Lower lobe of right lung (tissue), 2 donors: ENCODE measurements around the gene GPHB5. TPM values are rescaled to one million over a fixed set of nuclear protein-coding genes. Genes with fewer than 3 reads are reported as not detected.

ENCODE experiments used
- ATAC-seq, 2 donors: fragments of 200-7000 bp; cut with Tn5 transposase; one replicate each; pipeline ENCODE4 v1.9.1; 2020 to 2022; ENCODE audit warnings: mild to moderate bottlenecking in 2 of 2, moderate library complexity in 2 of 2
- DNase-seq: peaks from one replicate; pipeline ENCODE4 v3.0.0-alpha.2; 2020
- H3K27ac ChIP-seq: fragments of 200-600 bp; one replicate; pipeline ENCODE4 v1.8.0; 2022
- H3K27me3 ChIP-seq: fragments of 200-600 bp; one replicate; pipeline ENCODE4 v1.8.0; 2022; ENCODE audit warnings: low read depth
- H3K36me3 ChIP-seq: fragments of 200-600 bp; one replicate; pipeline ENCODE4 v1.8.0; 2022; ENCODE audit warnings: mild to moderate bottlenecking
- H3K4me1 ChIP-seq: fragments of 200-600 bp; one replicate; pipeline ENCODE4 v1.8.0; 2022
- H3K4me3 ChIP-seq: fragments of 200-600 bp; one replicate; pipeline ENCODE4 v1.8.0; 2022; ENCODE audit warnings: mild to moderate bottlenecking
- H3K9me3 ChIP-seq: fragments of 200-600 bp; one replicate; pipeline ENCODE4 v1.8.0; 2022
- CTCF ChIP-seq: fragments of 200-600 bp; IDR thresholded peaks from one replicate; pipeline ENCODE4 v1.8.0; 2022; ENCODE audit warnings: antibody characterized with exemption, mild to moderate bottlenecking
- intact Hi-C: fragments of 100-400 bp; cut with DNase I; formaldehyde crosslinking; loops from one replicate; pipeline ENCODE4 v1.11.0; 2022
- total RNA-seq: library from RNA; stranded (reverse); fragmentation: NEBNext Ultra II Directional; extraction: Animal tissue kit (Norgen Biotek cat#: 25700); gene quantifications from one replicate; pipeline ENCODE4 v1.2.1, GENCODE V29; 2021
- donor health status: DM: no; HTN: yes; CAD: no; lungs with severe emphysema.

The GPHB5 gene
- total RNA-seq, 1 donor from 2014 or later: not detected

DNA sequence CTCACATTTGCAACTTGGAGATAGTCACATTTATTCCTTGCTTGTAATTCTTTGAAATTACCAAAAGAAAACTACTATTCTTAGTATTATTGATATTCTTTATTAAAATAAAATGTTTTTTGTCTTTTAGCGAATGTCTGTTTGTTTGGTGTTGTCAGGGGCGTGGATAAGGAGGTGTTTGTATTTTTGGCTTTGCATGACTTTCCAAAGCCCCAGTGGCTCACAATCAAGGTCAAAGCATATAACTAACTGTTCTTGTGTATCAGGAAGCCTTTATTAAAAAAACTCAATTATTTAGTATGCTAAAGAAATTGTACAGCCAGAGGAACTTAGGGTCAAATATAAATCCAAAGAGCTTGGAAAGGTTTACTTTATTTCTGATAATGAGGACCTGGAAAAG, 17.9 kb downstream of the GPHB5 start:
- Histone ChIP-seq H3K9me3 (no peaks in the 10 kb centered on the region), H3K4me1 (no peaks in the 10 kb centered on the region), H3K27ac (no peak overlapping the region), H3K27me3 (no peaks in the 10 kb centered on the region), H3K36me3 (no peaks in the 10 kb centered on the region), H3K4me3 (no peak overlapping the region)
- intact Hi-C loops: no loop called here
- no peak for TF ChIP-seq CTCF
- DNase-seq: no peak
- no peak for ATAC-seq

DNA sequence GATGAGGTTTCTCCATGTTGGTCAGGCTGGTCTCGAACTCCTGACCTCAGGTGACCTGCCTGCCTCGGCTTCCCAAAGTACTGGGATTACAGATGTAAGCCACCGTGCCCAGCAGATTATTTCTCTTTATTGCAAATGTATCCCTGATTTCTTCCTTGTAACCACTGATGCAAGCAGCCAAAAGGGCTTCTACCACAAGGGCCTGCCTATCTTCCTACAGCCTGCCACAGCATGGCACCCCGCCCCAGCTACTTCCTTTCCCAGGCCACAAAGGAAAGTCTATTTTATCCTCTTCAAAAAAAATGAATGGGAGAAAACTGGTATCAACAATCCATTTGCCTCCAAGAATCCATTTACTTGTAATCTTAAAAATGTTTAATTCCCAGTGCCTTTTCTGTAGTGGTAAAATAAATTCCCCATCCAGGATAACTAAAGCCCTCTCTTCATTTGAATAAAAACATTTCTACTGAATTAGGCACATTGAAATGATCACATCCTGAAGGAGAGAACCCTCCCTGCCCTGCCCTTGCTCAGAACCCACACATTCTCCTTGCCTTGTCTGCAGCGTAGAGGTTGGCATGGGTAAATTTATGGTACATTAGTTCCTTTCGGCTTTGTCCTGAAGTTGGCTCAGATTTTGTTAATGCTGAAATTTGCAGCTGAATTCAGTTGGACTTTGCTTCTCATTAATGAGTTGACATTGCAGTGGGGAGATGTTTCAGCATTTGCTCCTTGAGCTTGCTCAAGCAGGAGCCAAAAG, 19.2 kb downstream of the GPHB5 start:
- H3K27ac ChIP-seq: no peak overlapping the region
- no peak for TF ChIP-seq CTCF
- no peaks in the 10 kb centered on the region for H3K27me3 ChIP-seq
- DNase-seq (no peak), ATAC-seq (no peak)
- H3K4me1 ChIP-seq: no peaks in the 10 kb centered on the region
- H3K4me3 ChIP-seq: no peak overlapping the region
- H3K9me3 ChIP-seq: no peaks in the 10 kb centered on the region
- H3K36me3 ChIP-seq: no peaks in the 10 kb centered on the region
- intact Hi-C loops: no loop called here

GRCh38 chr14:63297372-63298063, 21.2 kb downstream of the GPHB5 start:
- ATAC-seq (no peak), DNase-seq (no peak)
- no peaks in the 10 kb centered on the region for H3K9me3 ChIP-seq
- H3K27ac ChIP-seq: no peak overlapping the region
- intact Hi-C loops: no loop called here
- H3K4me3 ChIP-seq: no peak overlapping the region
- H3K36me3 ChIP-seq: no peaks in the 10 kb centered on the region
- TF ChIP-seq CTCF: no peak
- H3K4me1 ChIP-seq: no peaks in the 10 kb centered on the region
- no peaks in the 10 kb centered on the region for H3K27me3 ChIP-seq

- peak overlapping the region; percentile 11 for H3K4me3 ChIP-seq
These were observed 22.6 kb downstream of the GPHB5 start for GRCh38 chr14:63296060-63296563.

GRCh38 chr14:63295231-63295685, 23.5 kb downstream of the GPHB5 start:
- DNase-seq: no peak
- no peak for TF ChIP-seq CTCF
- H3K27me3 ChIP-seq: no peaks in the 10 kb centered on the region
- ATAC-seq: peak in 1 of 2 donors; percentile 61
- H3K4me3 ChIP-seq: peak overlapping the region; percentile 8
- intact Hi-C loops: no loop called here
- peaks cover 9% of the 10 kb centered on the region for H3K36me3 ChIP-seq
- H3K27ac ChIP-seq: peak overlapping the region; percentile 73
- H3K4me1 ChIP-seq: no peaks in the 10 kb centered on the region
- H3K9me3 ChIP-seq: no peaks in the 10 kb centered on the region

More at GRCh38 chr14:63296060-63296563, 22.6 kb downstream of the GPHB5 start:
- intact Hi-C loops: no loop called here
- TF ChIP-seq CTCF: no peak
- no peaks in the 10 kb centered on the region for H3K4me1 ChIP-seq
- DNase-seq (no peak), ATAC-seq (no peak)
- H3K9me3 ChIP-seq: no peaks in the 10 kb centered on the region
- H3K36me3 ChIP-seq: peaks cover 8% of the 10 kb centered on the region
- no peaks in the 10 kb centered on the region for H3K27me3 ChIP-seq
- H3K27ac ChIP-seq: peak overlapping the region; percentile 73
